Measurements from ENCODE around the gene CXCR6.
"Not testable (repeated sequence)": the region's sequence is repeated elsewhere in the genome, so short reads cannot be mapped to it uniquely, and the experiment has no call there.

CXCR6 gene

GRCh38 chr3:45988804-45989203 lies 45.5 kb downstream of the CXCR6 start:
- DNase-seq (ENCODE audit: low spot score): peak; percentile 77

GRCh38 chr3:45990181-45990580 lies 46.9 kb downstream of the CXCR6 start:
- no peak for DNase-seq (ENCODE audit: low spot score)

GRCh38 chr3:45991341-45991740 lies 48.1 kb downstream of the CXCR6 start:
- no peak for DNase-seq (ENCODE audit: low spot score)

DNA sequence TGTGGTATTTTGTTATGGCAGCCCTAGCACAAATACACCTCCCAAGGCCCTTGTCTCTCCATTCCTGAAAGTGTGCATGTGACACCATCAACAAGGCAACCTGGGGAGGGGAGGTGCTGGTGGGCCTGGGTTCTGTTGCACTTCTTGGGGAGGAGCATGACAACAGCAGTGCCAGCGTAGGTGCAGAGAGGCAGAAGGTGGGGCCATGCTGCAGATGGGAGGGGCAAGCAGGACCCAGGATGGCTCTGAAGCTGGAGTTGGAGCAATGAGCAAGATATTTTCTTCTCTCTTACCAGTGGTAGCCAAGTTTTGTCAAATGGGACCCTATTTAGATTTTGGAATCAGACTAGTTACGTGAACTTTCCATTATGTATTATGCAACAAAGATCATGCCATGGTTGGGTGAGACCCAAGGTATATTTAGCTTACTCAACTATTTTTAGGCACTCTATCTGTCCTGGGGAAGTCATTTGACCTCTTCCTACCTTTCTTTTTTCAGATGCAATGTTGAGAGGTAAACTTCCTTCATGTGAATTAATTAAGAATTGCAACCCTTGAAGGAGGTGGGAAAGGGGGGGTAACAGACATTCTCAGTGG lies 49.0 kb downstream of the CXCR6 start:
- DNase-seq (ENCODE audit: low spot score): no peak

DNA sequence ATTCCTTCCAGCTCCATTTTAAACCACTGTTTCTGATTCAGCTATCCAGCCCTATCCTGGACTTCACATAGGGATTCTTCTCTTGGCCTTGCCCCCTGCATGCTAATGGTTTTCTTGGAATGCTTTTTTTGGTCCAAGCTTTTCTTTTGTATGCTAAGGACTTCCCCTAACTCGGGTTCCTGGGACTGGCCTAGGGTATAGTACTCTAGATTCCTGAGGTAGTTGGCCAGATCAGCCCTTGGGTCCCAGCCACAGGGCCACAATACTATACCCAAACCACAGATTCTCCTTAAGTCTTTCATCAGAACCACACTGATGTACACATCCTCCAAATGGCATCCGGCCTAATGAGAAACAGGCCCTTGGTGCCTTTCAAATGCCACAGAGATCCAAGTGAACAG lies 49.6 kb downstream of the CXCR6 start:
- DNase-seq (ENCODE audit: low spot score): peak; percentile 80

DNA sequence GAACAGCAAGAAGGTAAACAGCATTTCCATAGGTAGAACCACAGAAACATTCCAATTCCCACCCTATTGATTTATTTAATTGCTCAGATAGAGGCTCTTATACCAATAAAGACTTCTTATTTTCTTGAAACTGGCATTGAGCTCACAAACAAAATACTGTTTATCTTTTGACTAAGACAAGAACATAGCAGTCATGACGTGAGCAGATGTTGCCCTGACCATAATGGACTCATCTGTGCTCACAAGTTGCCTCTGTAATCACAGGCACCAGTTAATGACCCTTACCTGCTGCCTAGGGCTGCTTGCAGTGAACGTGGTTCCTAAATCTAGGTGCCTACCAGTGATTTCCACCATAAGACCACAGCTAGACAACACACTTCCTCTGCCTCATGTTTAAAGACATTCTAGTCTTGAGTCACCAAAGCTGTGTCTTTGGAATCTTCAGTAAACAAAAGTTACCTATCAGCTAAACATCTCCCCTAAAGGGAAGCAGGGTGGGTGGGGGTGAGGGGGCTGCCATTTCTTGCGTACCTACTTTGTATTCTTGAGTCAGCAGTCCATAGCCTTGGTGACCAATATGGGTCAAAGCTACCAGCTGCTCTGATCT lies 50.3 kb downstream of the CXCR6 start:
- no peak for DNase-seq (ENCODE audit: low spot score)

- no peak for DNase-seq (ENCODE audit: low spot score)
These were observed 51.4 kb downstream of the CXCR6 start for GRCh38 chr3:45994419-45995235.

- DNase-seq (ENCODE audit: low spot score): peak; percentile 97
These were observed 52.2 kb downstream of the CXCR6 start, which contains the start of gene FYCO1 for GRCh38 chr3:45995236-45996192. TSS of gene FYCO1 (minus strand) at chr3:45995824. CDS start at chr3:45984910, 10,914 bp downstream.

DNA sequence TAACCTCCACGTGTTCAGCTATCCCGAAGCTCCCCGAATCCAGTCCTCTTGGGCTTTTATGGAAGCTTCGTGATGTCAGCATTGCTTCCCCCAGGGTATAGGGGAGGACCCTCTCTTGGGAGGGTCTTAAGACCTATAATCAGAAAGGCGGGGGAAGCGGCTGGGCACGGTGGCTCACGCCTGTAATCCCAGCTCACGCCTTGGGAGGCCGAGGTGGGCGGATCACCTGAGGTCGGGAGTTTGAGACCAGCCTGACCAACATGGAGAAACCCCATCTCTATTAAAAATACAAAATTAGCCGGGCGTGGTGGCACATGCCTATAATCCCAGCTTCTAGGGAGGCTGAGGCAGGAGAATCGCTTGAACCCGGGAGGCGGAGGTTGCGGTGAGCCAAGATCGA lies 54.2 kb downstream of the CXCR6 start:
- DNase-seq (ENCODE audit: low spot score): not testable (repeated sequence)

DNA sequence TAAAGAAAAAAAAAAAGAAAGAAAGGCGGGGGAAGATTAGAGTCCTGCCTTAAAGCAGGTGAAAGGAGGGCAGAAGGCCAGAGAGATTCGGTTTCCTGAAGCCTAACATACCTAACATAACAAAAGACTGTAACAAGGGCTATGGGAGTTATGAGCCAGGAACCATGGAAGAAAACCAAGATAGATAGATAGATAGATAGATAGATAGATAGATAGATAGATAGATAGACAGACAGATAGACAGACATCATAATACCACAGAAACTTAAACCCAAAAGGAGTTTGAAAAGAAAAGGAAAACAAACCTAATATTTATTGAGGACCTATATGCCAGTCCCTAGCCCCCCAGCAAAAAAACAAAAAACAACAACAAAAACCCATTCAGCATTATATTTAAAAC lies 54.7 kb downstream of the CXCR6 start:
- no peak for DNase-seq (ENCODE audit: low spot score)

Data from GM03348 (cell line).